Caco-2 (cell line): Measurements from ENCODE around the gene FLOT1. TPM values are rescaled to one million over a fixed set of nuclear protein-coding genes. Genes with fewer than 3 reads are reported as not detected.

ENCODE experiments used
- BruUV-seq: library from RNA; stranded (reverse); fragments of 400-500 nt; replicated peaks from 2 replicates; lab custom pipeline; 2021; lab: Mats Ljungman, UMichigan
- CTCF ChIA-PET: fragments of 300-600 bp; sonication (Branson Sonifier 250); formaldehyde crosslinking; loops from one replicate; lab custom pipeline; 2022; ENCODE audit warnings: antibody characterized with exemption; lab: Charles Lee
- POLR2A ChIA-PET: fragments of 300-600 bp; sonication (Branson Sonifier 250); formaldehyde crosslinking; loops from one replicate; lab custom pipeline; 2022; ENCODE audit warnings: antibody characterized with exemption; lab: Charles Lee
- DNase-seq, 2 experiments: peaks; one replicate each; pipeline versions ENCODE4 v3.0.0 to v3.0.0-alpha.2; 2020 to 2022
- H3K27me3 ChIP-seq: replicated peaks from 2 replicates; pipeline ENCODE4 v1.6.0; 2011; ENCODE audit warnings: low read length; ENCODE audit not compliant: control insufficient read depth, insufficient read depth
- H3K36me3 ChIP-seq: 2 replicates; pipeline ENCODE4 v1.5.1; 2011; ENCODE audit warnings: low read length; ENCODE audit not compliant: control insufficient read depth, insufficient read depth
- H3K4me1 ChIP-seq: fragments of 250-450 bp; sonication (Bioruptor Pico); 2 replicates; pipeline ENCODE4 v1.5.1; 2020; ENCODE audit warnings: mild to moderate bottlenecking
- H3K4me3 ChIP-seq: 2 replicates; pipeline ENCODE4 v1.5.1; 2011; ENCODE audit warnings: low read depth, mild to moderate bottlenecking, control low read depth, low read length
- H3K9me3 ChIP-seq: fragments of 250-450 bp; sonication (Bioruptor Pico); 2 replicates; pipeline ENCODE4 v1.5.1; 2020; ENCODE audit warnings: mild to moderate bottlenecking, moderate library complexity
- H3K27ac Mint-ChIP-seq: one replicate; pipeline ENCODE4 v1.8.0; 2022; ENCODE audit warnings: mixed read lengths; ENCODE audit not compliant: unreplicated experiment
- H3K27me3 Mint-ChIP-seq: one replicate; pipeline ENCODE4 v1.8.0; 2022; ENCODE audit warnings: mixed read lengths; ENCODE audit not compliant: insufficient read depth, unreplicated experiment
- H3K36me3 Mint-ChIP-seq: one replicate; pipeline ENCODE4 v1.8.0; 2022; ENCODE audit warnings: mild to moderate bottlenecking, mixed read lengths; ENCODE audit not compliant: insufficient read depth, unreplicated experiment
- H3K4me1 Mint-ChIP-seq: one replicate; pipeline ENCODE4 v1.8.0; 2022; ENCODE audit warnings: low read depth, mixed read lengths; ENCODE audit not compliant: unreplicated experiment
- H3K4me3 Mint-ChIP-seq: one replicate; pipeline ENCODE4 v1.8.0; 2022; ENCODE audit warnings: mild to moderate bottlenecking, moderate library complexity, mixed read lengths; ENCODE audit not compliant: unreplicated experiment
- H3K9me3 Mint-ChIP-seq: one replicate; pipeline ENCODE4 v1.8.0; 2022; ENCODE audit warnings: mixed read lengths; ENCODE audit not compliant: unreplicated experiment
- CTCF ChIP-seq, 2 experiments: fragments of 200-600 bp in 1 of 2; IDR thresholded peaks; 1 replicate in 1 of 2; 2 replicates in 1 of 2; pipeline versions ENCODE4 v1.5.1 to v1.8.0; 2011 to 2022; ENCODE audit warnings: antibody characterized with exemption in 1 of 2, control low read depth in 1 of 2, inconsistent platforms in 1 of 2, low read depth in 1 of 2, low read length in 1 of 2, mild to moderate bottlenecking in 1 of 2, moderate library complexity in 1 of 2; ENCODE audit not compliant: insufficient read depth in 1 of 2, severe bottlenecking in 1 of 2, unreplicated experiment in 1 of 2
- intact Hi-C: fragments of 100-400 bp; cut with micrococcal nuclease; formaldehyde crosslinking; loops from one replicate; pipeline ENCODE4 v1.10.0; 2022; ENCODE audit not compliant: unreplicated experiment
- total RNA-seq: library from RNA; stranded (reverse); gene quantifications from 2 replicates; pipeline ENCODE4 v1.2.3, GENCODE V29; 2022

Gene FLOT1
- total RNA-seq, 1 experiment from 2014 or later, result 113 TPM

- TF ChIP-seq CTCF (IDR thresholded peaks at IDR 0.05; ENCODE audit: insufficient read depth in 1 of 2, low read depth in 1 of 2, low read length in 1 of 2, severe bottlenecking in 1 of 2, unreplicated experiment in 1 of 2), result no peak
- no peaks in the 10 kb centered on the region for H3K36me3 ChIP-seq
- H3K4me3 ChIP-seq, result no peak overlapping the region
- Mint-ChIP-seq H3K27ac (no peak overlapping the region), H3K9me3 (no peaks in the 10 kb centered on the region), H3K4me3 (no peak overlapping the region), H3K4me1 (peaks cover 35% of the 10 kb centered on the region), H3K36me3 (peaks cover 15% of the 10 kb centered on the region), H3K27me3 (no peaks in the 10 kb centered on the region)
- ChIA-PET CTCF (no interaction called here), POLR2A (no interaction called here)
- DNase-seq, result no peak
- no TSS peak for BruUV-seq
- H3K27me3 ChIP-seq, result no peaks in the 10 kb centered on the region
- intact Hi-C loops, result loop anchor here (10.0 kb wide), 1 partner anchor 338 kb away; no protein-coding TSS in a partner anchor
- peaks cover 32% of the 10 kb centered on the region for H3K4me1 ChIP-seq
- H3K9me3 ChIP-seq, result no peaks in the 10 kb centered on the region
These were observed 4.8 kb upstream of the FLOT1 start for GRCh38 chr6:30747300-30747687.

DNA sequence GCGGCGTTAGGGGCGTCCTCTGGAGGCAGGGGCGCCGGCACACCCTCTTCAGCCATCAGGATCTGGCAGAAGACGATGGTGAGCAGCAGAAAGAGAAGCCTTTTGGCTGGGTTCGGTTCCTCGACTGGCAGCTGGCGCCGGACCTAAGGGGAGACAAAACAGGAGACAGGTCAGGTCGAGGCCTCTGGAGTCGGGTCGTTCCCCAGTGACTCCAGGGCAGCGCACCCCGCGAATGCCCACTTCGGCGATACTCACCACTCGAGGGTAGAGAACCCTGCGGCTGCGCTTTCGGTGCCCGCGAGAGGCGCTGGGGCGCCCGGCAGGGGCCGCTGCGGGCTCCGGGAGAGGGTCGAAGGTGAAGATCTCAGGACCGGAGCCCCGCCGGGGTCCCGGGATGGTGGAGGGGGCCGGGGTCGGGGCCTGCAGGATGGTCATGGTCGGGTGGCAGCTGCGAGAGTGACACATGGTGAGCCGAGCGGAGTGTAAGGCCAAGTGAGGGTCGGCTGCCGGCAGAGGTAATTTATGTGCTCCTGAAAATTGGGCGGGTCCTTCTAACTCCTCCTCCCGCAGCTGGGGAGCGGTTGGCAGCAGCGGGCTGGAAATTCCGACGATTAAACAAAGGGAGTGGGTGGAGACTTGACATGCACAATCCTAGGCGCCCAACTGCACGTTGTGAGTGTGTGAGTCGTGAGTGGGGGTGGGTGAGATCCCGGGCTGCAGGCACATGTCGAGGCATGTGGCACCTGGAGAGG, 1.7 kb upstream of the FLOT1 start, which contains the start of gene IER3:
TSS of gene IER3 (minus strand) at position 494 of the 752 bp plus-strand sequence. CDS start at position 465, 29 bp downstream.
- H3K27me3 ChIP-seq, result no peaks in the 10 kb centered on the region
- no peaks in the 10 kb centered on the region for H3K27me3 Mint-ChIP-seq
- H3K4me3 Mint-ChIP-seq, result peak within 1 kb of the TSS; percentile 90
- peaks cover 45% of the 10 kb centered on the region for H3K36me3 Mint-ChIP-seq
- peak; percentile 68 to 89 for TF ChIP-seq CTCF (IDR thresholded peaks at IDR 0.05; ENCODE audit: insufficient read depth in 1 of 2, low read depth in 1 of 2, low read length in 1 of 2, severe bottlenecking in 1 of 2, unreplicated experiment in 1 of 2)
- peak within 1 kb of the TSS; percentile 82 for H3K27ac Mint-ChIP-seq
- peaks cover 38% of the 10 kb centered on the region for H3K4me1 Mint-ChIP-seq
- POLR2A ChIA-PET, result interaction anchor here (0.6 to 1.0 kb wide), 2 partner anchors 15 to 25 kb away, joined by 3 to 4 read pairs; no protein-coding TSS in a partner anchor
- H3K4me3 ChIP-seq, result peak within 1 kb of the TSS; percentile 48
- peak; percentile 80 to 83 for DNase-seq
- H3K9me3 ChIP-seq, result no peaks in the 10 kb centered on the region
- no peaks in the 10 kb centered on the region for H3K9me3 Mint-ChIP-seq
- intact Hi-C loops, result loop anchor here (1.0 to 10.0 kb wide), 4 partner anchors 20 to 341 kb away; no protein-coding TSS in a partner anchor
- CTCF ChIA-PET, result interaction anchor here (0.6 to 1.5 kb wide), 6 partner anchors 15 to 138 kb away, joined by 3 to 5 read pairs (median 4); no protein-coding TSS in a partner anchor
- H3K36me3 ChIP-seq, result peaks cover 6% of the 10 kb centered on the region
- peaks cover 32% of the 10 kb centered on the region for H3K4me1 ChIP-seq
- BruUV-seq, result no TSS peak
